IMR-90 (cell line): ENCODE results near the gene ADARB2. TPM values are rescaled to one million over a fixed set of nuclear protein-coding genes. Genes with fewer than 3 reads are reported as not detected.

Source experiments
- ATAC-seq: fragments of 200-7000 bp; cut with Tn5 transposase; 2 replicates; pipeline ENCODE4 v1.9.1; 2020; ENCODE audit warnings: low read depth, mild to moderate bottlenecking, moderate library complexity
- BruUV-seq: library from RNA; stranded (reverse); fragments of 400-500 nt; replicated peaks from 2 replicates; lab custom pipeline; 2021; lab: Mats Ljungman, UMichigan
- CTCF ChIA-PET: fragments of 300-600 bp; formaldehyde crosslinking; extraction: SDS; loops from one replicate; lab custom pipeline; 2021; ENCODE audit warnings: antibody characterized with exemption; lab: Yijun Ruan, JAX
- POLR2A ChIA-PET: fragments of 300-600 bp; sonication (Branson Sonifier 250); formaldehyde crosslinking; loops from one replicate; lab custom pipeline; 2022; ENCODE audit warnings: antibody characterized with exemption; ENCODE audit not compliant: unreplicated experiment; lab: Charles Lee
- DNase-seq: peaks from one replicate; pipeline ENCODE4 v3.0.0; 2013
- H2AFZ ChIP-seq: replicated peaks from 2 replicates; pipeline ENCODE3; 2013; ENCODE audit warnings: low read length, mild to moderate bottlenecking; ENCODE audit not compliant: poor library complexity
- H2AK5ac ChIP-seq: 2 replicates; pipeline ENCODE4 v1.6.1; 2013; ENCODE audit warnings: low read depth, low read length, inconsistent platforms
- H2AK9ac ChIP-seq: replicated peaks from 2 replicates; pipeline ENCODE3; 2013; ENCODE audit warnings: mild to moderate bottlenecking, low read depth, low read length, moderate library complexity; ENCODE audit not compliant: poor library complexity
- H2BK120ac ChIP-seq: 2 replicates; pipeline ENCODE4 v1.6.1; 2013; ENCODE audit warnings: low read depth, low read length, inconsistent platforms
- H2BK15ac ChIP-seq: 3 replicates; pipeline ENCODE4 v1.6.1; 2013; ENCODE audit warnings: low read depth, low read length, inconsistent platforms
- H2BK20ac ChIP-seq: 2 replicates; pipeline ENCODE4 v1.6.1; 2013; ENCODE audit warnings: low read depth, mild to moderate bottlenecking, inconsistent platforms, low read length, moderate library complexity
- H2BK5ac ChIP-seq: 2 replicates; pipeline ENCODE4 v1.6.1; 2013; ENCODE audit warnings: mild to moderate bottlenecking, low read depth, low read length, inconsistent platforms; ENCODE audit not compliant: poor library complexity, severe bottlenecking
- H3K14ac ChIP-seq: replicated peaks from 2 replicates; pipeline ENCODE4 v1.6.1; 2013; ENCODE audit warnings: low read depth, low read length, inconsistent platforms
- H3K18ac ChIP-seq: 2 replicates; pipeline ENCODE4 v1.6.1; 2013; ENCODE audit warnings: low read depth, low read length, control low read depth
- H3K23ac ChIP-seq: 2 replicates; pipeline ENCODE4 v1.6.1; 2013; ENCODE audit warnings: low read depth, low read length, inconsistent platforms
- H3K27ac ChIP-seq: 2 replicates; pipeline ENCODE4 v1.5.1; 2013; ENCODE audit warnings: mild to moderate bottlenecking, control low read depth, low read length; ENCODE audit not compliant: insufficient read depth
- H3K27me3 ChIP-seq: 2 replicates; pipeline ENCODE4 v1.6.1; 2013; ENCODE audit warnings: low read length; ENCODE audit not compliant: control insufficient read depth, insufficient read depth
- H3K36me3 ChIP-seq: 2 replicates; pipeline ENCODE4 v1.6.1; 2013; ENCODE audit warnings: low read length, mixed read lengths; ENCODE audit not compliant: control insufficient read depth, insufficient read depth
- H3K4ac ChIP-seq: 2 replicates; pipeline ENCODE4 v1.6.1; 2013; ENCODE audit warnings: low read depth, low read length, inconsistent platforms
- H3K4me1 ChIP-seq: 2 replicates; pipeline ENCODE4 v1.6.1; 2013; ENCODE audit warnings: low read length, mixed read lengths; ENCODE audit not compliant: control insufficient read depth, insufficient read depth
- H3K4me2 ChIP-seq: 2 replicates; pipeline ENCODE4 v1.6.1; 2013; ENCODE audit warnings: low read depth, mild to moderate bottlenecking, control low read depth, low read length, moderate library complexity
- H3K4me3 ChIP-seq: 2 replicates; pipeline ENCODE4 v1.5.1; 2013; ENCODE audit warnings: low read depth, mild to moderate bottlenecking, control low read depth, low read length, moderate library complexity; ENCODE audit not compliant: insufficient read depth
- H3K56ac ChIP-seq: 2 replicates; pipeline ENCODE4 v1.6.1; 2013; ENCODE audit warnings: low read length, inconsistent platforms; ENCODE audit not compliant: insufficient read depth; ENCODE audit errors: extremely low read depth
- H3K79me1 ChIP-seq, 2 experiments: 2 replicates each; pipeline ENCODE4 v1.6.1; 2013; ENCODE audit warnings: low read length in 2 of 2, inconsistent platforms in 1 of 2, low read depth in 1 of 2
- H3K9ac ChIP-seq: 2 replicates; pipeline ENCODE4 v1.6.1; 2013; ENCODE audit warnings: low read depth, low read length, control low read depth
- H3K9me1 ChIP-seq: 2 replicates; pipeline ENCODE4 v1.6.1; 2013; ENCODE audit warnings: low read length, inconsistent platforms; ENCODE audit not compliant: insufficient read depth
- H3K9me3 ChIP-seq: 2 replicates; pipeline ENCODE4 v1.6.1; 2013; ENCODE audit warnings: low read length; ENCODE audit not compliant: control insufficient read depth, insufficient read depth
- H4K20me1 ChIP-seq: 2 replicates; pipeline ENCODE4 v1.6.1; 2013; ENCODE audit warnings: low read length, inconsistent platforms; ENCODE audit not compliant: insufficient read depth
- H4K5ac ChIP-seq: 2 replicates; pipeline ENCODE4 v1.6.1; 2013; ENCODE audit warnings: mild to moderate bottlenecking, low read depth, low read length, control low read depth
- H4K8ac ChIP-seq, 2 experiments: 2 replicates each; pipeline ENCODE4 v1.6.1; 2013; ENCODE audit warnings: low read depth in 2 of 2, low read length in 2 of 2, control low read depth in 1 of 2, inconsistent platforms in 1 of 2
- H4K91ac ChIP-seq: 2 replicates; pipeline ENCODE4 v1.6.1; 2013; ENCODE audit warnings: low read depth, low read length, inconsistent platforms; ENCODE audit not compliant: insufficient read depth
- CTCF ChIP-seq: conservative IDR thresholded peaks from 2 replicates; pipeline ENCODE4 v1.5.1; 2012; ENCODE audit warnings: mild to moderate bottlenecking, low read depth, low read length, improper control_type of control experiment
- NFE2L2 ChIP-seq: fragments of 150-350 bp; IDR thresholded peaks from 2 replicates; pipeline ENCODE4 v1.6.1; 2016; ENCODE audit warnings: low read depth, mild to moderate bottlenecking, low read length
- USF2 ChIP-seq: fragments of 150-350 bp; IDR thresholded peaks from 2 replicates; pipeline ENCODE4 v1.6.1; 2017; ENCODE audit warnings: mild to moderate bottlenecking, antibody characterized with exemption, low read length, low read depth
- WGBS, 2 experiments: methylation state at CpG; one replicate each; pipeline versions ENCODE4 v1.1.5 to v1.1.7; 2013; ENCODE audit warnings: missing lambda C conversion rate in 2 of 2; ENCODE audit not compliant: insufficient read length in 1 of 2; ENCODE audit errors: extremely low coverage in 2 of 2; 5-methylcytosine and 5-hydroxymethylcytosine counted together
- dilution Hi-C: fragments of 300-500 bp; cut with HindIII; formaldehyde crosslinking; loops from one replicate; pipeline ENCODE4 v1.14.3; 2018; ENCODE audit warnings: low sequenced_read_pairs; ENCODE audit not compliant: unreplicated experiment
- in situ Hi-C: fragments of 300-500 bp; cut with MboI; formaldehyde crosslinking; loops from 3 replicates; pipeline ENCODE4 v1.14.3; 2019; ENCODE audit warnings: low sequenced_read_pairs, inconsistent platforms, mixed read lengths
- intact Hi-C: fragments of 100-400 bp; cut with micrococcal nuclease; formaldehyde crosslinking; loops from 2 replicates; pipeline ENCODE4 v1.10.0; 2022
- polyA plus RNA-seq, 3 experiments: library from polyadenylated mRNA; depleted of rRNA; stranded (reverse); fragments of >200 nt; gene quantifications; 2 replicates each; pipeline ENCODE4 v1.2.3, GENCODE V29; 2012; ENCODE audit warnings: low replicate concordance in 1 of 3
- total RNA-seq: library from RNA; depleted of rRNA; stranded (reverse); fragments of >200 nt; gene quantifications from 2 replicates; pipeline ENCODE4 v1.2.3, GENCODE V29; 2012

Gene ADARB2
- total and polyA plus RNA-seq, 2 of the 4 experiments (the other 2 are of a cell fraction), result not detected

GRCh38 chr10:1364151-1364910, 373.0 kb downstream of the ADARB2 start:
- Histone ChIP-seq H4K91ac (no peak overlapping the region), H3K79me1 (no peaks in the 10 kb centered on the region), H3K36me3 (no peaks in the 10 kb centered on the region), H2BK5ac (no peak overlapping the region), H3K27ac (no peak overlapping the region), H2AK5ac (no peak overlapping the region), H2BK120ac (no peak overlapping the region), H2AK9ac (no peak overlapping the region), H3K4me1 (no peaks in the 10 kb centered on the region), H3K9ac (no peak overlapping the region), H3K23ac (no peak overlapping the region), H2BK15ac (no peak overlapping the region), H3K27me3 (no peaks in the 10 kb centered on the region), H3K4me2 (no peak overlapping the region), H3K9me1 (no peaks in the 10 kb centered on the region), H2AFZ (no peak overlapping the region), H3K4ac (no peak overlapping the region), H3K9me3 (peaks cover 54% of the 10 kb centered on the region), H2BK20ac (no peak overlapping the region), H4K20me1 (no peaks in the 10 kb centered on the region), H3K14ac (no peak overlapping the region), H4K5ac (no peak overlapping the region), H4K8ac (no peak overlapping the region), H3K56ac (no peak overlapping the region), H3K18ac (no peak overlapping the region), H3K4me3 (no peak overlapping the region)
- ATAC-seq (no peak), DNase-seq (no peak)
- dilution Hi-C loops (no loop called here), intact Hi-C loops (no loop called here), in situ Hi-C loops (no loop called here)
- CTCF ChIA-PET, result no interaction called here
- TF ChIP-seq NFE2L2 (no peak), CTCF (no peak), USF2 (no peak)
- POLR2A ChIA-PET, result no interaction called here
- 89% methylated on average over 5 of the region's 16 CpGs; no CpG with 5 or more reads in 1 of the 2 experiments for WGBS, 2 experiments
- BruUV-seq, result no TSS peak
